C4-2B (cell line): Measurements from ENCODE around the gene GANAB.

Source experiments
- CTCF ChIP-seq: fragments of 450-650 bp; conservative IDR thresholded peaks from 2 replicates; pipeline ENCODE4 v1.5.1; 2017; ENCODE audit warnings: mild to moderate bottlenecking
- ZFX ChIP-seq: fragments of 450-650 bp; IDR thresholded peaks from 2 replicates; pipeline ENCODE4 v1.6.1; 2017

GRCh38 chr11:62610403-62610802, 36.0 kb downstream of the GANAB start:
- TF ChIP-seq CTCF = no peak
- TF ChIP-seq ZFX = no peak
